A549 (cell line): ENCODE measurements around the gene NRG3. TPM values are rescaled to one million over a fixed set of nuclear protein-coding genes. Genes with fewer than 3 reads are reported as not detected.

Experiments used
- ATAC-seq, 2 experiments: fragments of 200-7000 bp in 1 of 2; fragments of >200 bp in 1 of 2; cut with Nextera tagmentation in 1 of 2; cut with Tn5 transposase in 1 of 2; 3 replicates each; pipeline versions ENCODE4 v1.8.0 to v1.9.1; 2018 to 2020; ENCODE audit warnings: mild to moderate bottlenecking in 1 of 2, moderate library complexity in 1 of 2
- CTCF ChIA-PET: fragments of 300-600 bp; sonication (Branson Sonifier 250); formaldehyde crosslinking; extraction: SDS; loops from one replicate; lab custom pipeline; 2021; ENCODE audit warnings: antibody characterized with exemption, inconsistent platforms; lab: Yijun Ruan, JAX
- POLR2A ChIA-PET: fragments of 350-600 bp; formaldehyde crosslinking; extraction: SDS; loops from one replicate; lab custom pipeline; 2021; ENCODE audit warnings: antibody characterized with exemption, inconsistent platforms; lab: Yijun Ruan, JAX
- DNase-seq, 2 experiments: peaks; one replicate each; pipeline versions ENCODE4 v3.0.0 to v3.0.0-alpha.2; 2011 to 2016; ENCODE audit warnings: low read depth in 1 of 2, low spot score in 1 of 2
- FAIRE-seq: peaks from 2 replicates; lab custom pipeline; 2011; peaks lifted over from hg19 to GRCh38; lab: Jason Lieb, UNC
- H3K27ac ChIP-seq, 2 experiments: fragments of >200 bp; sonication (Bioruptor Twin); formaldehyde crosslinking; 3 replicates each; pipeline ENCODE4 v1.5.1; 2016 to 2017
- H3K4me1 ChIP-seq: fragments of >200 bp; sonication (Bioruptor Twin); formaldehyde crosslinking; 3 replicates; pipeline ENCODE4 v1.6.1; 2016
- H3K4me2 ChIP-seq: fragments of >200 bp; sonication (Bioruptor Twin); formaldehyde crosslinking; 3 replicates; pipeline ENCODE4 v1.6.1; 2016
- H3K4me3 ChIP-seq: fragments of >200 bp; sonication (Bioruptor Twin); formaldehyde crosslinking; 3 replicates; pipeline ENCODE4 v1.5.1; 2016
- H3K9me3 ChIP-seq: fragments of >200 bp; sonication (Bioruptor Twin); formaldehyde crosslinking; 3 replicates; pipeline ENCODE4 v1.6.1; 2016
- CBX2 ChIP-seq: fragments of 200-600 bp; sonication (generic); IDR thresholded peaks from 2 replicates; pipeline ENCODE4 v1.6.1; 2016; ENCODE audit warnings: low read depth, mild to moderate bottlenecking, borderline replicate concordance
- CEBPB ChIP-seq, 2 experiments: fragments of >200 bp in 1 of 2; sonication (Bioruptor Twin) in 1 of 2; formaldehyde crosslinking in 1 of 2; IDR thresholded peaks; 2 replicates each; pipeline ENCODE4 v1.6.1; 2012 to 2016
- CHD4 ChIP-seq: fragments of 200-600 bp; sonication (generic); IDR thresholded peaks from 2 replicates; pipeline ENCODE4 v1.6.1; 2016; ENCODE audit warnings: antibody characterized with exemption, mild to moderate bottlenecking, borderline replicate concordance
- EP300 ChIP-seq, 2 experiments: fragments of >200 bp; sonication (Bioruptor Twin); formaldehyde crosslinking; IDR thresholded peaks; 2 replicates in 1 of 2; 3 replicates in 1 of 2; pipeline ENCODE4 v1.6.1; 2016 to 2017
- FOSL2 ChIP-seq, 2 experiments: fragments of 450-650 bp in 1 of 2; fragments of >200 bp in 1 of 2; sonication (Bioruptor Twin) in 1 of 2; formaldehyde crosslinking; IDR thresholded peaks; 2 replicates each; pipeline versions ENCODE4 v1.5.0 to v1.6.1; 2016 to 2020; ENCODE audit warnings: mild to moderate bottlenecking in 1 of 2, moderate library complexity in 1 of 2
- HOXA7 ChIP-seq: fragments of 250-450 bp; sonication (Bioruptor Pico); IDR thresholded peaks from 2 replicates; pipeline ENCODE4 v1.5.0; 2020; ENCODE audit warnings: mild to moderate bottlenecking, moderate library complexity
- HOXB13 ChIP-seq: fragments of 250-450 bp; sonication (Bioruptor Pico); IDR thresholded peaks from 2 replicates; pipeline ENCODE4 v1.5.0; 2020; ENCODE audit warnings: low read depth, mild to moderate bottlenecking, moderate library complexity
- KDM1A ChIP-seq: fragments of 200-600 bp; sonication (generic); IDR thresholded peaks from 2 replicates; pipeline ENCODE4 v1.6.1; 2016; ENCODE audit warnings: low read depth, mild to moderate bottlenecking
- MAZ ChIP-seq: fragments of 150-350 bp; IDR thresholded peaks from 2 replicates; pipeline ENCODE4 v1.6.1; 2014; ENCODE audit warnings: antibody characterized with exemption, low read depth, low read length, borderline replicate concordance
- NFE2L2 ChIP-seq: fragments of 150-350 bp; conservative IDR thresholded peaks from 2 replicates; pipeline ENCODE4 v1.6.1; 2014; ENCODE audit warnings: low read length
- POLR2A ChIP-seq: IDR thresholded peaks from 2 replicates; pipeline ENCODE4 v1.6.1; 2012; ENCODE audit warnings: mild to moderate bottlenecking, low read length
- RNF2 ChIP-seq: fragments of 200-600 bp; sonication (generic); IDR thresholded peaks from 2 replicates; pipeline ENCODE4 v1.6.1; 2016; ENCODE audit warnings: low read depth, mild to moderate bottlenecking, antibody characterized with exemption, moderate library complexity, borderline replicate concordance
- TP53 ChIP-seq: fragments of 250-450 bp; sonication (Bioruptor Pico); IDR thresholded peaks from 2 replicates; pipeline ENCODE4 v1.5.0; 2021; ENCODE audit warnings: mild to moderate bottlenecking, moderate library complexity
- ZC3H11A ChIP-seq: fragments of 450-650 bp; IDR thresholded peaks from 2 replicates; pipeline ENCODE4 v1.6.1; 2014; ENCODE audit warnings: antibody characterized with exemption, mild to moderate bottlenecking
- ZFP36 ChIP-seq: fragments of 450-650 bp; IDR thresholded peaks from 2 replicates; pipeline ENCODE4 v1.6.1; 2014; ENCODE audit warnings: borderline replicate concordance; ENCODE audit not compliant: partially characterized antibody
- ZNF302 ChIP-seq: fragments of 250-450 bp; sonication (Bioruptor Pico); IDR thresholded peaks from 2 replicates; pipeline ENCODE4 v1.9.0; 2021; ENCODE audit warnings: inconsistent platforms, mild to moderate bottlenecking, moderate library complexity
- ZSCAN20 ChIP-seq: fragments of 250-450 bp; sonication (Bioruptor Pico); IDR thresholded peaks from 2 replicates; pipeline ENCODE4 v1.8.0; 2022; ENCODE audit warnings: mild to moderate bottlenecking, moderate library complexity
- WGBS: methylation state at CpG from one replicate; pipeline ENCODE4 v1.1.6; 2017; ENCODE audit errors: missing lambda C conversion rate; 5-methylcytosine and 5-hydroxymethylcytosine counted together
- polyA plus RNA-seq, 4 experiments: library from polyadenylated mRNA; depleted of rRNA in 3 of 4; stranded (reverse); fragments of >200 nt; fragmentation: RNase III in 1 of 4; extraction: RNeasy Plus Mini Kit Qiagen cat#74134 plus additional on column Dnase treatment in 1 of 4; gene quantifications; 2 replicates in 3 of 4; 3 replicates in 1 of 4; pipeline ENCODE4 v1.2.3, GENCODE V29; 2011 to 2017
- TF ChIP-seq, protein P1 (sequence below): IDR thresholded peaks from 2 replicates; pipeline ENCODE4 v1.6.1; 2012
- TF ChIP-seq, protein P2 (sequence below): fragments of >200 bp; sonication (Bioruptor Twin); formaldehyde crosslinking; IDR thresholded peaks from 3 replicates; pipeline ENCODE4 v1.5.1; 2016
- TF ChIP-seq, protein P3 (sequence below): fragments of 250-450 bp; sonication (Bioruptor Pico); IDR thresholded peaks from 2 replicates; pipeline ENCODE4 v1.5.0; 2020; ENCODE audit warnings: low read depth, mild to moderate bottlenecking, moderate library complexity
- TF ChIP-seq, protein P4 (sequence below): IDR thresholded peaks from 2 replicates; pipeline ENCODE4 v1.6.1; 2012; ENCODE audit warnings: low read depth, borderline replicate concordance

Gene NRG3
- polyA plus RNA-seq, 2 of the 4 experiments (the other 2 are of a cell fraction): not detected

DNA sequence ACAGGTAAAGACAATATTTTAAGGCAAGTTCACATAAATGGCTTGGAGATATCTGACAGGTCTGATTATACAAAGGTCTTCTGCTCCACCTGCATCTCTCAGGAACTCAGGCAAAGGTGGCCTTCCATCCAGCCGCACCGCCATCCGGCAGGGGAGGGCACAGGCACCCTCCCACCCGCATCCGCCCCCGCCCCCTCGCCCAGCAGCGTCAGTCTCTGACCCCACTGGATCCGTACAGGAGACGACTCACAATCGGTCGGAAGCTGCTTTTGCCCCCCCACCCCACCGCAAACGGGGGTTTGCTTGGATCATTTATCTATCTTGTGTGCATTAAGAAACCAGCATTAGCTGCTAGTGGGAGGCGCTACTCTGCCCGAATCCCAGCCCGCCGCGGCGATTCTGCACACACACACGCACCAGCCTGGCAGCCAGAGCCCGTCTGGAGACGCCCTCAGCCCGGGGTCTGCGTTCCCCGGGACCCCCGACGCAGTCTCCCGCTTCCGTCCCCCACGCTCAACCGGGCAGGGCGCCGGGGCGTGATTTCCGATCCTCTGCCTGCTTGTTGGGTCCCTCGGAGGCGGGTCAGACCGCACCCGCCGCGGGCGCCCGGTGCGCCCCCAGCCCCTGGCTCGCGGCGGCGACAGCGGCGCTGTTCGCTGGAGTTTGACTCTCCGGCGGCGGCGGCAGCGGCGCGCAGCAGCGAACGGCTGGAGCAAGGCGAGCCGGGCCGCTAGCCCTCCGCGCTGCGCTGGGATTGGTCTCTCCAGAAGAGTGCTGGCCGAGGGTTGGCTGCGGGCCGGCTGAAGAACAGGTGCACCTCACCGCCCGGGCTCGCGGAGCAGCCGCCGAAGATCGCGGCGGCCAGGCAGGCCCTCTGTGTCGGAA lies 820 bp upstream of the NRG3 start:
- WGBS: 8% methylated on average over 17 of the region's 80 CpGs
- H3K4me2 ChIP-seq: peak overlapping the region; percentile 75
- TF ChIP-seq HOXA7 (CRISPR knock-in tag): no peak
- TF ChIP-seq TP53: no peak
- no peak for TF ChIP-seq POLR2A
- no peak for TF ChIP-seq NFE2L2
- TF ChIP-seq, protein P1, sequence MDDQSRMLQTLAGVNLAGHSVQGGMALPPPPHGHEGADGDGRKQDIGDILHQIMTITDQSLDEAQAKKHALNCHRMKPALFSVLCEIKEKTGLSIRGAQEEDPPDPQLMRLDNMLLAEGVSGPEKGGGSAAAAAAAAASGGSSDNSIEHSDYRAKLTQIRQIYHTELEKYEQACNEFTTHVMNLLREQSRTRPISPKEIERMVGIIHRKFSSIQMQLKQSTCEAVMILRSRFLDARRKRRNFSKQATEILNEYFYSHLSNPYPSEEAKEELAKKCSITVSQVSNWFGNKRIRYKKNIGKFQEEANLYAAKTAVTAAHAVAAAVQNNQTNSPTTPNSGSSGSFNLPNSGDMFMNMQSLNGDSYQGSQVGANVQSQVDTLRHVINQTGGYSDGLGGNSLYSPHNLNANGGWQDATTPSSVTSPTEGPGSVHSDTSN: no peak
- TF ChIP-seq CBX2: no peak
- TF ChIP-seq CHD4: no peak
- TF ChIP-seq CEBPB (IDR thresholded peaks at IDR 0.05): no peak
- no peak for TF ChIP-seq ZSCAN20 (CRISPR knock-in tag)
- TF ChIP-seq, protein P2, sequence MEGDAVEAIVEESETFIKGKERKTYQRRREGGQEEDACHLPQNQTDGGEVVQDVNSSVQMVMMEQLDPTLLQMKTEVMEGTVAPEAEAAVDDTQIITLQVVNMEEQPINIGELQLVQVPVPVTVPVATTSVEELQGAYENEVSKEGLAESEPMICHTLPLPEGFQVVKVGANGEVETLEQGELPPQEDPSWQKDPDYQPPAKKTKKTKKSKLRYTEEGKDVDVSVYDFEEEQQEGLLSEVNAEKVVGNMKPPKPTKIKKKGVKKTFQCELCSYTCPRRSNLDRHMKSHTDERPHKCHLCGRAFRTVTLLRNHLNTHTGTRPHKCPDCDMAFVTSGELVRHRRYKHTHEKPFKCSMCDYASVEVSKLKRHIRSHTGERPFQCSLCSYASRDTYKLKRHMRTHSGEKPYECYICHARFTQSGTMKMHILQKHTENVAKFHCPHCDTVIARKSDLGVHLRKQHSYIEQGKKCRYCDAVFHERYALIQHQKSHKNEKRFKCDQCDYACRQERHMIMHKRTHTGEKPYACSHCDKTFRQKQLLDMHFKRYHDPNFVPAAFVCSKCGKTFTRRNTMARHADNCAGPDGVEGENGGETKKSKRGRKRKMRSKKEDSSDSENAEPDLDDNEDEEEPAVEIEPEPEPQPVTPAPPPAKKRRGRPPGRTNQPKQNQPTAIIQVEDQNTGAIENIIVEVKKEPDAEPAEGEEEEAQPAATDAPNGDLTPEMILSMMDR: no peak
- no peak for TF ChIP-seq EP300 (IDR thresholded peaks at IDR 0.05)
- no peak for TF ChIP-seq ZC3H11A
- TF ChIP-seq RNF2: no peak
- no peak for TF ChIP-seq ZFP36
- TF ChIP-seq, protein P3, sequence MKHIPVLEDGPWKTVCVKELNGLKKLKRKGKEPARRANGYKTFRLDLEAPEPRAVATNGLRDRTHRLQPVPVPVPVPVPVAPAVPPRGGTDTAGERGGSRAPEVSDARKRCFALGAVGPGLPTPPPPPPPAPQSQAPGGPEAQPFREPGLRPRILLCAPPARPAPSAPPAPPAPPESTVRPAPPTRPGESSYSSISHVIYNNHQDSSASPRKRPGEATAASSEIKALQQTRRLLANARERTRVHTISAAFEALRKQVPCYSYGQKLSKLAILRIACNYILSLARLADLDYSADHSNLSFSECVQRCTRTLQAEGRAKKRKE (CRISPR knock-in tag): no peak
- TF ChIP-seq KDM1A: no peak
- TF ChIP-seq, protein P4, sequence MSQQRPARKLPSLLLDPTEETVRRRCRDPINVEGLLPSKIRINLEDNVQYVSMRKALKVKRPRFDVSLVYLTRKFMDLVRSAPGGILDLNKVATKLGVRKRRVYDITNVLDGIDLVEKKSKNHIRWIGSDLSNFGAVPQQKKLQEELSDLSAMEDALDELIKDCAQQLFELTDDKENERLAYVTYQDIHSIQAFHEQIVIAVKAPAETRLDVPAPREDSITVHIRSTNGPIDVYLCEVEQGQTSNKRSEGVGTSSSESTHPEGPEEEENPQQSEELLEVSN: no peak
- TF ChIP-seq FOSL2 (IDR thresholded peaks at IDR 0.05): no peak
- no peak for TF ChIP-seq FOSL2 (CRISPR knock-in tag; IDR thresholded peaks at IDR 0.05)
- no peak for TF ChIP-seq MAZ
- TF ChIP-seq ZNF302 (CRISPR knock-in tag): no peak
- no peaks in the 10 kb centered on the region for H3K9me3 ChIP-seq
- no peak for FAIRE-seq
- ChIA-PET POLR2A (no interaction called here), CTCF (no interaction called here)
- ATAC-seq: peak; percentile 68 to 79; a peak in 5 of 6 replicates
- DNase-seq: no peak
- peak overlapping the region; percentile 40 for H3K4me3 ChIP-seq
- H3K27ac ChIP-seq: no peak overlapping the region
- no peaks in the 10 kb centered on the region for H3K4me1 ChIP-seq

DNA sequence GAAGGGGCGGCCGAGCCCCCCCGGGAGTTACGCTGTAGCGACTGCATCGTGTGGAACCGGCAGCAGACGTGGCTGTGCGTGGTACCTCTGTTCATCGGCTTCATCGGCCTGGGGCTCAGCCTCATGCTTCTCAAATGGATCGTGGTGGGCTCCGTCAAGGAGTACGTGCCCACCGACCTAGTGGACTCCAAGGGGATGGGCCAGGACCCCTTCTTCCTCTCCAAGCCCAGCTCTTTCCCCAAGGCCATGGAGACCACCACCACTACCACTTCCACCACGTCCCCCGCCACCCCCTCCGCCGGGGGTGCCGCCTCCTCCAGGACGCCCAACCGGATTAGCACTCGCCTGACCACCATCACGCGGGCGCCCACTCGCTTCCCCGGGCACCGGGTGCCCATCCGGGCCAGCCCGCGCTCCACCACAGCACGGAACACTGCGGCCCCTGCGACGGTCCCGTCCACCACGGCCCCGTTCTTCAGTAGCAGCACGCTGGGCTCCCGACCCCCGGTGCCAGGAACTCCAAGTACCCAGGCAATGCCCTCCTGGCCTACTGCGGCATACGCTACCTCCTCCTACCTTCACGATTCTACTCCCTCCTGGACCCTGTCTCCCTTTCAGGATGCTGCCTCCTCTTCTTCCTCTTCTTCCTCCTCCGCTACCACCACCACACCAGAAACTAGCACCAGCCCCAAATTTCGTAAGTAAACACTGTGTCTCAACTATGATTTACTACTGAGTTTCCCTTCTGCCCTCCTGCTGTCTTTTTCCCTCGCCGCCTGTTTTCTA lies 666 bp downstream of the NRG3 start:
- ATAC-seq (no peak), FAIRE-seq (no peak), DNase-seq (no peak)
- CTCF ChIA-PET: no interaction called here
- POLR2A ChIA-PET: no interaction called here
- H3K4me2 ChIP-seq: peak overlapping the region; percentile 75
- H3K4me3 ChIP-seq: peak overlapping the region; percentile 18; the same call in 1 of the 3 replicates
- no peaks in the 10 kb centered on the region for H3K9me3 ChIP-seq
- no peaks in the 10 kb centered on the region for H3K4me1 ChIP-seq
- WGBS: 39% methylated on average over 37 of the region's 49 CpGs
- no peak for TF ChIP-seq HOXB13 (CRISPR knock-in tag)
- peak; percentile 47 for TF ChIP-seq ZFP36
- H3K27ac ChIP-seq: no peak overlapping the region
